CD14-positive monocyte (primary cell): ENCODE data around the gene VAMP7. TPM values are rescaled to one million over a fixed set of nuclear protein-coding genes. Genes with fewer than 3 reads are reported as not detected.
"Not testable (repeated sequence)": the region's sequence is repeated elsewhere in the genome, so short reads cannot be mapped to it uniquely, and the experiment has no call there.

Experiments used
- DNase-seq, 3 donors: peaks; one replicate each; pipeline ENCODE4 v3.0.0-alpha.2; 2011 to 2022
- H2AFZ ChIP-seq: 2 replicates; pipeline ENCODE4 v1.6.0; 2012; ENCODE audit warnings: mild to moderate bottlenecking, low read depth, low read length, inconsistent platforms; ENCODE audit not compliant: insufficient read depth, poor library complexity, severe bottlenecking
- H3K27ac ChIP-seq, 2 donors: 1 replicate in 1 of 2; 2 replicates in 1 of 2; pipeline ENCODE4 v1.5.1; 2012 to 2013; ENCODE audit warnings: low read length in 2 of 2, control low read depth in 1 of 2, inconsistent platforms in 1 of 2, low read depth in 1 of 2, mild to moderate bottlenecking in 1 of 2
- H3K27me3 ChIP-seq, 2 donors: one replicate each; pipeline versions ENCODE4 v1.6.0 to v1.6.1; 2011 to 2013; ENCODE audit warnings: low read length in 2 of 2; ENCODE audit not compliant: control insufficient read depth in 2 of 2, insufficient read depth in 2 of 2
- H3K36me3 ChIP-seq, 2 donors: replicated peaks in 1 of 2; 1 replicate in 1 of 2; 2 replicates in 1 of 2; pipeline versions ENCODE4 v1.5.1 to v1.6.1; 2012 to 2013; ENCODE audit warnings: low read length in 2 of 2, control low read depth in 1 of 2, inconsistent platforms in 1 of 2, mild to moderate bottlenecking in 1 of 2; ENCODE audit not compliant: insufficient read depth in 2 of 2, control insufficient read depth in 1 of 2
- H3K4me1 ChIP-seq, 2 donors: 1 replicate in 1 of 2; 2 replicates in 1 of 2; pipeline versions ENCODE4 v1.5.1 to v1.6.1; 2012 to 2013; ENCODE audit warnings: low read length in 2 of 2, control low read depth in 1 of 2, inconsistent platforms in 1 of 2, mild to moderate bottlenecking in 1 of 2, moderate library complexity in 1 of 2; ENCODE audit not compliant: insufficient read depth in 2 of 2, control insufficient read depth in 1 of 2
- H3K4me2 ChIP-seq: replicated peaks from 2 replicates; pipeline ENCODE3; 2012; ENCODE audit warnings: low read length, moderate library complexity, mild to moderate bottlenecking; ENCODE audit not compliant: poor library complexity, severe bottlenecking; ENCODE audit errors: extremely low read depth
- H3K4me3 ChIP-seq, 3 experiments: fragments of 200-600 bp in 1 of 3; sonication (generic) in 1 of 3; replicated peaks in 1 of 3; 1 replicate in 2 of 3; 2 replicates in 1 of 3; pipeline ENCODE4 v1.5.1; 2011 to 2013; ENCODE audit warnings: low read length in 3 of 3, mild to moderate bottlenecking in 3 of 3, control low read depth in 2 of 3, low read depth in 2 of 3, inconsistent platforms in 1 of 3, moderate library complexity in 1 of 3
- H3K79me2 ChIP-seq: 2 replicates; pipeline ENCODE4 v1.6.0; 2012; ENCODE audit warnings: mild to moderate bottlenecking, control low read depth, inconsistent platforms, low read length, moderate library complexity; ENCODE audit not compliant: insufficient read depth
- H3K9ac ChIP-seq: 2 replicates; pipeline ENCODE4 v1.6.0; 2017; ENCODE audit warnings: low read length, mild to moderate bottlenecking; ENCODE audit not compliant: insufficient read depth, poor library complexity, severe bottlenecking
- H3K9me3 ChIP-seq, 2 donors: replicated peaks in 1 of 2; 1 replicate in 1 of 2; 2 replicates in 1 of 2; pipeline versions ENCODE4 v1.5.1 to v1.6.1; 2012 to 2013; ENCODE audit warnings: low read length in 2 of 2, control low read depth in 1 of 2; ENCODE audit not compliant: control insufficient read depth in 1 of 2, insufficient read depth in 1 of 2
- H4K20me1 ChIP-seq: 2 replicates; pipeline ENCODE4 v1.6.0; 2012; ENCODE audit warnings: mild to moderate bottlenecking, low read length, control low read depth, moderate library complexity; ENCODE audit not compliant: insufficient read depth
- H3K27ac Mint-ChIP-seq, 7 donors: one replicate each; pipeline ENCODE4 v1.8.0; 2020; ENCODE audit warnings: mild to moderate bottlenecking in 7 of 7, mixed read lengths in 7 of 7, moderate library complexity in 6 of 7, inconsistent platforms in 2 of 7
- H3K27me3 Mint-ChIP-seq, 3 donors: one replicate each; pipeline ENCODE4 v1.8.0; 2021 to 2022; ENCODE audit warnings: low read depth in 3 of 3, mild to moderate bottlenecking in 3 of 3, mixed read lengths in 3 of 3, moderate library complexity in 3 of 3, inconsistent platforms in 1 of 3
- H3K36me3 Mint-ChIP-seq, 2 donors: one replicate each; pipeline ENCODE4 v1.8.0; 2020; ENCODE audit warnings: mixed read lengths in 2 of 2, inconsistent platforms in 1 of 2, mild to moderate bottlenecking in 1 of 2
- H3K4me1 Mint-ChIP-seq: one replicate; pipeline ENCODE4 v1.8.0; 2020; ENCODE audit warnings: mild to moderate bottlenecking, mixed read lengths
- H3K4me3 Mint-ChIP-seq, 2 donors: one replicate each; pipeline ENCODE4 v1.8.0; 2020; ENCODE audit warnings: mild to moderate bottlenecking in 2 of 2, mixed read lengths in 2 of 2, moderate library complexity in 1 of 2
- H3K9me3 Mint-ChIP-seq, 7 donors: one replicate each; pipeline ENCODE4 v1.8.0; 2020 to 2022; ENCODE audit warnings: mixed read lengths in 7 of 7, mild to moderate bottlenecking in 6 of 7, moderate library complexity in 6 of 7, inconsistent platforms in 2 of 7
- WGBS: methylation state at CpG from one replicate; pipeline ENCODE4 v1.1.5; 2013; ENCODE audit warnings: missing lambda C conversion rate; ENCODE audit not compliant: insufficient coverage; 5-methylcytosine and 5-hydroxymethylcytosine counted together
- intact Hi-C, 2 donors: fragments of 100-400 bp; cut with micrococcal nuclease; formaldehyde crosslinking; loops; one replicate each; pipeline versions ENCODE4 v1.15.0 to v1.15.1; 2023
- polyA plus RNA-seq, 3 donors: library from polyadenylated mRNA; depleted of rRNA in 1 of 3; unstranded in 2 of 3; stranded (reverse) in 1 of 3; fragments of 300-500 nt in 2 of 3; fragments of >200 nt in 1 of 3; fragmentation: Illumina TruSeq in 2 of 3; gene quantifications; 1 replicate in 2 of 3; 2 replicates in 1 of 3; pipeline ENCODE4 v1.2.3, GENCODE V29; 2012 to 2021
- TF ChIP-seq, protein P1 (sequence below): fragments of 200-600 bp; IDR thresholded peaks from one replicate; pipeline ENCODE4 v1.8.0; 2022; ENCODE audit warnings: antibody characterized with exemption, mild to moderate bottlenecking

VAMP7 gene
- polyA plus RNA-seq, 3 donors: 17.9 to 88.8 (median 67.5) TPM

- Histone ChIP-seq H3K4me1 (no peaks in the 10 kb centered on the region), H3K27ac (no peak overlapping the region), H3K27me3 (no peaks in the 10 kb centered on the region), H3K36me3 (peaks cover 28 to 79% of the 10 kb centered on the region in 2 donors), H3K9ac (no peak overlapping the region), H3K4me3 (no peak overlapping the region), H3K4me2 (no peak overlapping the region), H4K20me1 (no peaks in the 10 kb centered on the region), H2AFZ (no peak overlapping the region), H3K79me2 (no peaks in the 10 kb centered on the region), H3K9me3 (peaks cover 4 to 9% of the 10 kb centered on the region in 2 donors)
- Mint-ChIP-seq H3K4me3 (no peak overlapping the region), H3K36me3 (peaks cover 51 to 76% of the 10 kb centered on the region in 2 donors), H3K9me3 (peaks cover 6 to 17% (median 12%) of the 10 kb centered on the region in 7 donors), H3K4me1 (no peaks in the 10 kb centered on the region), H3K27ac (no peak overlapping the region), H3K27me3 (peaks cover 0 to 4% (median 0%) of the 10 kb centered on the region in 3 donors)
- TF ChIP-seq, protein P1, sequence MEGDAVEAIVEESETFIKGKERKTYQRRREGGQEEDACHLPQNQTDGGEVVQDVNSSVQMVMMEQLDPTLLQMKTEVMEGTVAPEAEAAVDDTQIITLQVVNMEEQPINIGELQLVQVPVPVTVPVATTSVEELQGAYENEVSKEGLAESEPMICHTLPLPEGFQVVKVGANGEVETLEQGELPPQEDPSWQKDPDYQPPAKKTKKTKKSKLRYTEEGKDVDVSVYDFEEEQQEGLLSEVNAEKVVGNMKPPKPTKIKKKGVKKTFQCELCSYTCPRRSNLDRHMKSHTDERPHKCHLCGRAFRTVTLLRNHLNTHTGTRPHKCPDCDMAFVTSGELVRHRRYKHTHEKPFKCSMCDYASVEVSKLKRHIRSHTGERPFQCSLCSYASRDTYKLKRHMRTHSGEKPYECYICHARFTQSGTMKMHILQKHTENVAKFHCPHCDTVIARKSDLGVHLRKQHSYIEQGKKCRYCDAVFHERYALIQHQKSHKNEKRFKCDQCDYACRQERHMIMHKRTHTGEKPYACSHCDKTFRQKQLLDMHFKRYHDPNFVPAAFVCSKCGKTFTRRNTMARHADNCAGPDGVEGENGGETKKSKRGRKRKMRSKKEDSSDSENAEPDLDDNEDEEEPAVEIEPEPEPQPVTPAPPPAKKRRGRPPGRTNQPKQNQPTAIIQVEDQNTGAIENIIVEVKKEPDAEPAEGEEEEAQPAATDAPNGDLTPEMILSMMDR: no peak
- intact Hi-C loops: no loop called here
- DNase-seq: no peak
- no CpG with 5 or more reads among the region's 2 CpGs for WGBS
Observed at GRCh38 chrX:155923200-155923599, 42.1 kb downstream of the VAMP7 start.

DNA sequence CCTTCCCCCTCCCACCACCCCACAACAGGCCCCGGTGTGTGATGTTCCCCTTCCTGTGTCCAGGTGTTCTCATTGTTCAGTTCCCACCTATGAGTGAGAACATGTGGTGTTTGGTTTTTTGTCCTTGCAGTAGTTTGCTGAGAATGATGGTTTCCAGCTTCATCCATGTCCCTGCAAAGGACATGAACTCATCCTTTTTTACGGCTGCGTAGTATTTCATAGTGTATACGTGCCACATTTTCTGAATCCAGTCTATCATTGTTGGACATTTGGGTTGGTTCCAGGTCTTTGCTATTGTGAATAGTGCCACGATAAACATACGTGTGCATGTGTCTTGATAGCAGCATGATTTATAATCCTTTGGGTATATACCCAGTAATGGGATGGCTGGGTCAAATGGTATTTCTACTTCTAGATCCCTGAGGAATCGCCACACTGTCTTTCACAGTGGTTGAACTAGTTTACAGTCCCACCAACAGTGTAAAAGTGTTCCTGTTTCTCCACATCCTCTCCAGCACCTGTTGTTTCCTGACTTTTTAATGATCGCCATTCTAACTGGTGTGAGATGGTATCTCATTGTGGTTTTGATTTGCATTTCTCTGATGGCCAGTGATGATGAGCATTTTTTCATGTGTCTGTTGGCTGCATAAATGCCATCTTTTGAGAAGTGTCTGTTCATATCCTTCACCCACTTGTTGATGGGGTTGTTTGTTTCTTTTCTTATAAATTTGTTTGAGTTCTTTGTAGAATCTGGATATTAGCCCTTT lies 49.9 kb downstream of the VAMP7 start:
- H3K27ac Mint-ChIP-seq, H3K9ac ChIP-seq, H3K79me2 ChIP-seq, H3K4me3 ChIP-seq, H3K4me3 Mint-ChIP-seq, H3K4me1 Mint-ChIP-seq, H3K27ac ChIP-seq, intact Hi-C loops, H4K20me1 ChIP-seq, H3K27me3 Mint-ChIP-seq, H3K27me3 ChIP-seq, H3K4me1 ChIP-seq, H3K4me2 ChIP-seq, H2AFZ ChIP-seq, DNase-seq: not testable (repeated sequence)
- WGBS: 94% methylated on average over 3 of the region's 8 CpGs
- Mint-ChIP-seq H3K9me3 (peaks cover 21 to 50% (median 44%) of the 10 kb centered on the region in 7 donors), H3K36me3 (peaks cover 66 to 75% of the 10 kb centered on the region in 2 donors)
- Histone ChIP-seq H3K9me3 (peaks cover 21 to 25% of the 10 kb centered on the region in 2 donors), H3K36me3 (peaks cover 10 to 41% of the 10 kb centered on the region in 2 donors)
